Measurements from ENCODE around the gene OR2J1.

DNA sequence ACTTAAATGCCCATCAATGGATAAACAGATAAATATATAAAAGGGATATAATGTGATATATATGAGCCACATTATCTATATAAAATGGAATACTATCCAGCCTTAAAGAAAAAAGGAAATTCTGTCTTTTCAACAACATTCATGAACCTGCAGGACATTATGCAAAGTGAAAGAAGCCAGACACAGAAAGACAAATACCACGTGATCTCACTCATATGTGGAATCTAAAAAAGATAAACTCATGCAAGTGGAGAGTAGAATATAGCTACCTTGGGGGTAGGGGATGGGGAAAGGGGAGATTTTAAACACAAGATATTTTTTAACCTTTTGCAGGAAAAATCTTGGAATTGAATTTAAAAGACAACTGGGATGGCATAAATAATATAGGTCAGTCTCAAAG, 1.5 kb upstream of the OR2J1 start:
- TF ChIP-seq, protein P1, sequence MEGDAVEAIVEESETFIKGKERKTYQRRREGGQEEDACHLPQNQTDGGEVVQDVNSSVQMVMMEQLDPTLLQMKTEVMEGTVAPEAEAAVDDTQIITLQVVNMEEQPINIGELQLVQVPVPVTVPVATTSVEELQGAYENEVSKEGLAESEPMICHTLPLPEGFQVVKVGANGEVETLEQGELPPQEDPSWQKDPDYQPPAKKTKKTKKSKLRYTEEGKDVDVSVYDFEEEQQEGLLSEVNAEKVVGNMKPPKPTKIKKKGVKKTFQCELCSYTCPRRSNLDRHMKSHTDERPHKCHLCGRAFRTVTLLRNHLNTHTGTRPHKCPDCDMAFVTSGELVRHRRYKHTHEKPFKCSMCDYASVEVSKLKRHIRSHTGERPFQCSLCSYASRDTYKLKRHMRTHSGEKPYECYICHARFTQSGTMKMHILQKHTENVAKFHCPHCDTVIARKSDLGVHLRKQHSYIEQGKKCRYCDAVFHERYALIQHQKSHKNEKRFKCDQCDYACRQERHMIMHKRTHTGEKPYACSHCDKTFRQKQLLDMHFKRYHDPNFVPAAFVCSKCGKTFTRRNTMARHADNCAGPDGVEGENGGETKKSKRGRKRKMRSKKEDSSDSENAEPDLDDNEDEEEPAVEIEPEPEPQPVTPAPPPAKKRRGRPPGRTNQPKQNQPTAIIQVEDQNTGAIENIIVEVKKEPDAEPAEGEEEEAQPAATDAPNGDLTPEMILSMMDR (IDR thresholded peaks at IDR 0.05) = no peak
- TF ChIP-seq POLR2AphosphoS5 (IDR thresholded peaks at IDR 0.05) = no peak
